Osteoblast (primary cell): ENCODE data around the gene CFP. TPM values are rescaled to one million over a fixed set of nuclear protein-coding genes. Genes with fewer than 3 reads are reported as not detected.

Experiments
- DNase-seq: peaks from one replicate; pipeline ENCODE4 v3.0.0; 2011; ENCODE audit warnings: low spot score, mixed read lengths; ENCODE audit not compliant: insufficient read length; ENCODE audit errors: missing footprints
- H2AFZ ChIP-seq: 2 replicates; pipeline ENCODE4 v1.6.0; 2011; ENCODE audit warnings: mild to moderate bottlenecking, low read length
- H3K27ac ChIP-seq: 2 replicates; pipeline ENCODE4 v1.5.1; 2011; ENCODE audit warnings: mild to moderate bottlenecking, low read depth, low read length, moderate library complexity
- H3K27me3 ChIP-seq: 2 replicates; pipeline ENCODE4 v1.6.0; 2012; ENCODE audit warnings: mild to moderate bottlenecking, control low read depth, inconsistent platforms, low read length, moderate library complexity; ENCODE audit not compliant: insufficient read depth
- H3K36me3 ChIP-seq: 2 replicates; pipeline ENCODE4 v1.5.1; 2011; ENCODE audit warnings: mild to moderate bottlenecking, low read length, control low read depth, moderate library complexity; ENCODE audit not compliant: insufficient read depth
- H3K4me1 ChIP-seq: 2 replicates; pipeline ENCODE4 v1.5.1; 2011; ENCODE audit warnings: mild to moderate bottlenecking, low read length, control low read depth, moderate library complexity; ENCODE audit not compliant: insufficient read depth
- H3K4me2 ChIP-seq: 2 replicates; pipeline ENCODE4 v1.6.0; 2011; ENCODE audit warnings: mild to moderate bottlenecking, low read length; ENCODE audit not compliant: insufficient read depth
- H3K4me3 ChIP-seq: fragments of 200-600 bp; sonication (generic); 3 replicates; pipeline ENCODE4 v1.5.1; 2012; ENCODE audit warnings: mild to moderate bottlenecking, low read length, inconsistent platforms; ENCODE audit not compliant: insufficient read depth
- H3K79me2 ChIP-seq: 2 replicates; pipeline ENCODE4 v1.6.0; 2012; ENCODE audit warnings: mild to moderate bottlenecking, low read length, control low read depth, inconsistent platforms; ENCODE audit not compliant: insufficient read depth
- H3K9me3 ChIP-seq: 2 replicates; pipeline ENCODE4 v1.5.1; 2011; ENCODE audit warnings: low read depth, low read length, control low read depth
- H4K20me1 ChIP-seq: 2 replicates; pipeline ENCODE4 v1.6.0; 2012; ENCODE audit warnings: mild to moderate bottlenecking, low read length, control low read depth; ENCODE audit not compliant: insufficient read depth
- CTCF ChIP-seq: IDR thresholded peaks from 2 replicates; pipeline ENCODE4 v1.5.1; 2011; ENCODE audit warnings: mild to moderate bottlenecking, low read depth, low read length, moderate library complexity; ENCODE audit errors: extremely low read depth
- total RNA-seq: library from RNA; depleted of rRNA; stranded (reverse); fragments of >200 nt; gene quantifications from 2 replicates; pipeline ENCODE4 v1.2.3, GENCODE V29; 2012

CFP gene
- total RNA-seq, 1 donor = 0.36 TPM

- H3K4me2 ChIP-seq = peak overlapping the region; percentile 62
- no peaks in the 10 kb centered on the region for H3K36me3 ChIP-seq
- no peak for TF ChIP-seq CTCF
- H3K9me3 ChIP-seq = no peaks in the 10 kb centered on the region
- H3K4me1 ChIP-seq = peaks cover 12% of the 10 kb centered on the region
- H3K4me3 ChIP-seq = no peak overlapping the region
- H3K27me3 ChIP-seq = no peaks in the 10 kb centered on the region
- H4K20me1 ChIP-seq = no peaks in the 10 kb centered on the region
- H3K27ac ChIP-seq = peak overlapping the region; percentile 94
- DNase-seq = no peak
- H2AFZ ChIP-seq = no peak overlapping the region
- H3K79me2 ChIP-seq = no peaks in the 10 kb centered on the region
These were observed 33.5 kb downstream of the CFP start for GRCh38 chrX:47596256-47596655.

- H3K79me2 ChIP-seq = no peaks in the 10 kb centered on the region
- H3K27me3 ChIP-seq = no peaks in the 10 kb centered on the region
- no peaks in the 10 kb centered on the region for H3K36me3 ChIP-seq
- peak overlapping the region; percentile 74 for H2AFZ ChIP-seq
- DNase-seq = no peak
- H3K4me3 ChIP-seq = no peak overlapping the region
- H3K4me1 ChIP-seq = peaks cover 12% of the 10 kb centered on the region
- peak overlapping the region; percentile 62 for H3K4me2 ChIP-seq
- H4K20me1 ChIP-seq = no peaks in the 10 kb centered on the region
- H3K9me3 ChIP-seq = no peaks in the 10 kb centered on the region
- H3K27ac ChIP-seq = peak overlapping the region; percentile 94
- TF ChIP-seq CTCF = no peak
These were observed 33.9 kb downstream of the CFP start for GRCh38 chrX:47595716-47596251.

GRCh38 chrX:47593522-47593921, 36.2 kb downstream of the CFP start:
- H3K4me2 ChIP-seq = no peak overlapping the region
- H3K4me3 ChIP-seq = no peak overlapping the region
- no peaks in the 10 kb centered on the region for H3K9me3 ChIP-seq
- no peaks in the 10 kb centered on the region for H3K36me3 ChIP-seq
- DNase-seq = no peak
- H3K4me1 ChIP-seq = peaks cover 12% of the 10 kb centered on the region
- TF ChIP-seq CTCF = no peak
- H3K79me2 ChIP-seq = no peaks in the 10 kb centered on the region
- H2AFZ ChIP-seq = no peak overlapping the region
- H3K27me3 ChIP-seq = no peaks in the 10 kb centered on the region
- H3K27ac ChIP-seq = no peak overlapping the region
- H4K20me1 ChIP-seq = no peaks in the 10 kb centered on the region

GRCh38 chrX:47590984-47591383, 38.7 kb downstream of the CFP start:
- Histone ChIP-seq H3K27ac (no peak overlapping the region), H3K27me3 (no peaks in the 10 kb centered on the region), H3K36me3 (peaks cover 7% of the 10 kb centered on the region), H3K4me2 (no peak overlapping the region), H3K9me3 (no peaks in the 10 kb centered on the region), H4K20me1 (peaks cover 7% of the 10 kb centered on the region), H3K4me3 (no peak overlapping the region), H2AFZ (no peak overlapping the region), H3K4me1 (peaks cover 7% of the 10 kb centered on the region), H3K79me2 (no peaks in the 10 kb centered on the region)
- no peak for TF ChIP-seq CTCF
- DNase-seq = no peak
